GM18858 (cell line): ENCODE results near the gene ADARB1.

ENCODE experiments used
- ATAC-seq: cut with Tn5 transposase; IDR thresholded peaks from one replicate; pipeline ENCODE4 v1.9.1; 2021; ENCODE audit not compliant: unreplicated experiment

ADARB1 gene

GRCh38 chr21:45074818-45075595 lies 627 bp downstream of the ADARB1 start:
- no peak for ATAC-seq

- no peak for ATAC-seq
Observed at GRCh38 chr21:45075596-45076244, 1.3 kb downstream of the ADARB1 start.

- ATAC-seq, result no peak
Observed at GRCh38 chr21:45076245-45076711, 1.9 kb downstream of the ADARB1 start.

DNA sequence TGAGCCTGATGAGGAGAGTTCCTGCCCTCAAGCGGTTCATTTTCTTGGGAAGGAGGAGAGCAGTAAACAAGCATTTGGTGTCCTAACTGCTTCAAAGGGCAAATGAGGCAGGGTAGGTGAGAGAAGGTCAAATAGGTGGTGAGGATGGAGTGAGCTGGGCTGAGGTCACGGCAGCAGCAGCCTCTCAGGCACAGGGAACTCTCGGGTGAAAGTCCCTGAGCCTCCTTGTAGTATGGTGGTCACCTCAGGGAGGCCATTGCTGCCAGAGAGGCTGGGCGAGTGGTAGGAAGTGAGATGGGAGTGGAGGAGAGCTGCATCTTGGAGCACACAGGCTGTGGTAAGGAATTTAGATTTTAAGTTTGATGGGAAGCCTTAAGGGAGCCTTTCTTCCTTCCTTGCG lies 4.0 kb downstream of the ADARB1 start:
- ATAC-seq, result no peak

GRCh38 chr21:45078877-45079281 lies 4.5 kb downstream of the ADARB1 start:
- ATAC-seq, result no peak

GRCh38 chr21:45079351-45079750 lies 5.0 kb downstream of the ADARB1 start:
- ATAC-seq, result no peak

GRCh38 chr21:45080232-45080631 lies 5.9 kb downstream of the ADARB1 start:
- ATAC-seq, result no peak

- ATAC-seq, result no peak
Observed at GRCh38 chr21:45080639-45081414, 6.4 kb downstream of the ADARB1 start.

GRCh38 chr21:45081636-45082035 lies 7.3 kb downstream of the ADARB1 start:
- ATAC-seq, result no peak

GRCh38 chr21:45082736-45083135 lies 8.4 kb downstream of the ADARB1 start:
- no peak for ATAC-seq

DNA sequence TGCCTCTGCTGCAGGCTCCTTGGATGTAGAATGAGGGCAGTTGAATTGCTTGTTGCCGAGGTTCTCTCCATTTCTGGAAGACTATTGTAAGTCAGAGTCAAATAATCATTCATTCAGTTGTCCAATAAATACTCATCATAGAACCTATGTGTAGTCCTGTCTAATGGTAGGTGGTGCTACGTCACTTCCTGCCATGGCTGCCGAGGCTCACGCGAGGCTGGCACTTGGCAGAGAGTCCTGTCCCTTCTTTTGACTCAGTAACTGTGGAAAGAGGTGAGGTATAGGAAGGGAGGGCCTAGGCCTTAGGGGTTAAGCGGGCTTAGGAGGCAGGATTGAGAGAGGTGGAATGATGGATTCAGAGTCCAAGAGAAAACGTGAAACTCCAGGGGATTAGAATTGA lies 9.7 kb downstream of the ADARB1 start:
- no peak for ATAC-seq

GRCh38 chr21:45084881-45085536 lies 10.6 kb downstream of the ADARB1 start:
- ATAC-seq, result no peak

GRCh38 chr21:45085700-45086099 lies 11.3 kb downstream of the ADARB1 start:
- ATAC-seq, result no peak

- no peak for ATAC-seq
Observed at GRCh38 chr21:45086337-45086958, 12.1 kb downstream of the ADARB1 start.

GRCh38 chr21:45087022-45087823 lies 12.8 kb downstream of the ADARB1 start:
- ATAC-seq, result no peak

DNA sequence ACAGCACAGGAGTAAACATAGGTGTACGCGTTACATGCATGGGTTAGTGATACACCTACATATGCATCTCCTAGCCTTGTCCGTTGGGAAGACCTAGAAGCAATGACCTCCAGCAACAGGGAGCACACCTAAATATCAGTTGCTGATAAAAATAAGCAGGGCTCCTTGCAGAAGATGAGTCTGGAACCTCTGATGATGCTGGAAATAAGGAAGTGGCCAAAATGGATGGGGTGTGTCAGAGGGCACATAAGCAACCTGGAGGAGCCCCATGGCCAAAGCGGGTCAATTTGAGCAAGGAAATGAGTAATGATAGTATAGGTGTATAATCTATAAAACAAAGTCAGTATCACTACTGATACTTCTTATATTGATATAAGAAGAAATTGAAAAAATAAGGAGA lies 13.7 kb downstream of the ADARB1 start:
- no peak for ATAC-seq

GRCh38 chr21:45088729-45089128 lies 14.3 kb downstream of the ADARB1 start:
- no peak for ATAC-seq

GRCh38 chr21:45089964-45090363 lies 15.6 kb downstream of the ADARB1 start:
- no peak for ATAC-seq

DNA sequence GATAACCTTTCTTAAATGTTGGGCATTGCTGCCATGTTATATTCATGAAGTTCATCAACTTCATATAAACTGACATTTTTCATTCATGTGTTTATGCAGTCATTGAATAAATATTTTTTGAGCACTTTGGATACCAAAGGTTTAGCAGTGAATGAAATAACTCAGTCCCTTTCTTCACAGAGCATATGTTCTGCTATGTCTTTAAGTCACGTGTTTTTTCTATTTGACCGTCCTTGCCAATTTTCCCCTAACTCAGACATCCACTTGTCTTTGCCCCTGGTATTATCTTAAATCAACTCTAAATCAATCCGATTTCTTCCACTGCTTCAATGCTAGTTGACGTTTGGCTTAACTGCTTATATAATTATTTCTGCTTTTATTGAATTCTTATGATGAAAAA lies 16.6 kb downstream of the ADARB1 start:
- ATAC-seq, result no peak
